GM21619 (cell line): Measurements from ENCODE around the gene TRPM4.
A peak's percentile ranks its signal among the peaks of the same experiment; 100 is the strongest.
"Not testable (repeated sequence)": the region's sequence is repeated elsewhere in the genome, so short reads cannot be mapped to it uniquely, and the experiment has no call there.

Experiments used
- ATAC-seq: cut with Tn5 transposase; IDR thresholded peaks from one replicate; pipeline ENCODE4 v1.9.1; 2021; ENCODE audit not compliant: unreplicated experiment

Gene TRPM4

DNA sequence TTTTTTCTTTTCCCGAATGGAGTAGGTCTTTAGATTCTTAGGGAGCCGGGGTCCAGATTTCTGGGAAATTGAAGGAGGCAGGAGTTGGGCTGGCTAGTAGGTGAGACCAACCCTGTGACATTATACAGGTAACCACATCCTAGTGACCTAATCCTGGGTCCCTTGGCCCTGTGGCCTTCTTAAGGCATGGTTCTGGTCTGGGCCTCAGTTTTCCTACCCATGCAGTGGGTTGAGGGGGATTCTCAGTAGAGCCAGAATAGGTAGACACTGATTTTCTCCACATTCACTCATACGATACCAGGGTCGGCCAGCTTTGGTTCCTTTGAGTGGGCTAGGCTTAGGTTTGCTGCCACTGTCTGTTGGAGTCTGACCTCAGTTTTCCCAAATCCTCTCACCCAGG, 31.0 kb upstream of the TRPM4 start:
- ATAC-seq: no peak

DNA sequence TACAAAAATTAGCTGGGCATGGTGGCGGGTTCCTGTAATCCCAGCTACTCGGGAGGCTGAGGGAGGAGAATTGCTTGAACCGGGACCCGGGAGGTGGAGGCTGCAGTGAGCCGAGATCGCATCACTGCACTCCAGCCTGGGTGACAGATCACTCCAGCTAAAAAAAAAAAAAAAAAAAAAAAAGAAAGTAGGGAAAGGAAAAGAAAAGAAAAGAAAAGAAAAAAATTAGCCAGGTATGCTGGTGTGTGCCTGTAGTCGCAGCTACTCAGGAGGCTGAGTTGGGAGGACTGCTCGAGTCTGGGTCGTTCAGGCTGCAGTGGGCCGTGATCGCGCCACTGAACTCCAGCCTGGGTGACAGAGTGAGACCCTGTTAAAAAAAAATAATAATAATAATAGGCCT, 30.4 kb upstream of the TRPM4 start:
- not testable (repeated sequence) for ATAC-seq

DNA sequence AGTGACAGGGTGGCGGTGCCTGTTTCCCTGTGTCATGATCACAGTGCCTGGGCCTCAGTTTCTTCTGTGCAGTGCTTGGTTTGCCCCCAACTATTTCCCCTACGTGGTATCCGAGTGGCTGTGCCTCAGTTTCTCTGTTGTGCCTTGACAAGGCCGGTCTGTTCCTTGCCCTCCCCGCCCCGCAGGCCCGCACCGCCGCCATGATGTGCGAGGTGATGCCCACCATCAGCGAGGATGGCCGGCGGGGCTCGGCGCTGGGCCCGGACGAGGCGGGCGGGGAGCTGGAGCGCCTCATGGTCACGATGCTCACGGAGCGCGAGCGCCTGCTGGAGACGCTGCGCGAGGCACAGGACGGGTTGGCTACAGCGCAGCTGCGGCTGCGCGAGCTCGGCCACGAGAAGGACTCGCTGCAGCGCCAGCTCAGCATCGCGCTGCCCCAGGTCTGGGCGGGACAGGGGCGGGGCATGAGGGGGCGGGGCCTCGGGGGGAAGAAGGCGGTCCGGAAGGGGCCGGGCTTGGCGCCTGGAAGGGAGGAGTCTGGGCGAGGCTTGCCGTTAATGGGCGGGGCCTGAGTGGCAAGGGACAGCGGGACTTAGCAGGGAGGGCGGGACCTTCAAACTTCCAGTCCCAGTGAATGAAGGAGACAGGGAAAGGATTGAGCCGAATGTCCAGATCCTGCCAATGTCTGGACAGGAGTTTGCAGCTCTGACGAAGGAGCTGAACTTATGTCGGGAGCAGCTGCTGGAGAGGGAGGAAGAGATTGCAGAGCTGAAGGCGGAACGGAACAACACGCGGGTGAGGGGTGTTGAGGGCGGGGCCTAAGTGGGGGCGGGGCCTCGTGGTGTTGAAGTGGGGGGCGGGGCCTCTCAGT, 29.7 kb upstream of the TRPM4 start:
- peak; percentile 84 for ATAC-seq

DNA sequence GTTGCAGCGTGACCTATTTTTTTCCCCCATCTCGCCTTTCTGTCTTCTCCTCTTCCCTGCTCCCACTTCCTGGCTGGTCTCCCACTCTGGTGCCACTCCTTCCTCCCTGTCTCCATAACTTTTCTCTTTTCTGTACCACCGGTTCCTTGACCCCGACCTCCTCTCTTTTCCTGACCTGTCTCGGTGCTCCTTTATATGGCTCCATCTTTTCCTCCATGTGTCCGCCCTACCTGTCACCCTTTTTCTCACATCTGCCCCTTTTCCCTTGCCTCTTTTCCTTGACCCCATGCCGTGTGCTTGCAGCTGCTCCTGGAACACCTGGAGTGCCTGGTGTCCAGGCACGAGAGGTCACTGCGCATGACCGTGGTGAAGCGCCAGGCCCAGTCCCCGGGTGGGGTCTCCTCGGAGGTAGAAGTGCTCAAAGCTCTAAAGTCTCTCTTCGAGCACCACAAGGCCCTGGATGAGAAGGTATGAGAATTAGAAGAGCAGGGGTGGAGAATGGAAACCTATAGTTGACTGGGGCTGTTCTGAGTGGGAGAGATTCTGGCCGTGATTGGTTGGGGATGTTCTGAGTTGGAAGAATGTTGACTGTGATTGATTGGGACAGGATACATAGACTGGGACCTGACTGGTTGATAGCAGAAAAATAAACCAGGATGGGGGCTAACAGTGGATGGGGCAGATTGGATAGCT, 28.9 kb upstream of the TRPM4 start:
- no peak for ATAC-seq

DNA sequence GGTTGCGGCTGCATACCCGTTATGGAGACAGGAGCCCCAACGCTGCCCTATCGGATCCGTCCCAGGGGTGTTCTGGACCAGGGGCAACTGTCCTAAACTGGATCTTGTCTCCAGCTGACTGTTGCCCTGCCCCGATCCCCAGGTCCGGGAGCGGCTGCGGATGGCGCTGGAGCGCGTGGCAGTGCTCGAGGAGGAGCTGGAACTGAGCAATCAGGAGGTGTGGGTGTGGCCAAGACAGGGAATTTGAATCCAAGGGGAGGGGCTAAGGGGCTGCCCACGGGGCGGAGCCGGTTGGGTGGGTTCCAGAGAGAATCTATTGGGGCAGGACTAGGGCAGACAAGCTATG, 28.4 kb upstream of the TRPM4 start:
- ATAC-seq: no peak

DNA sequence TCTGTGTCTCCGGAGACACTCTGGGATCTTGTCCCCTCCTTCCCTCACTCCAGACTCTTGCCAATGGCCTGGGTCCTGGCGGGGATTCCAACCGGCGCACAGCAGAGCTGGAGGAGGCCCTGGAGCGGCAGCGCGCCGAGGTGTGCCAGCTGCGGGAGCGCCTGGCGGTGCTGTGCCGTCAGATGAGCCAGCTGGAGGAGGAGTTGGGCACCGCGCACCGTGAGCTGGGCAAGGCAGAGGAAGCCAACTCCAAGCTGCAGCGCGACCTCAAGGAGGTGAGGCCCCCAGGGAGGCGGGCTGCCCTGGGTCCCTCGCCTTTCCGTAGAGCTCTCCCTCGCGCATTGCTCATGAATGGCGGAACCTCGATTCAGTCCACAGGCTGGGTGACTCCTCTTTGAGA, 27.3 kb upstream of the TRPM4 start:
- no peak for ATAC-seq

DNA sequence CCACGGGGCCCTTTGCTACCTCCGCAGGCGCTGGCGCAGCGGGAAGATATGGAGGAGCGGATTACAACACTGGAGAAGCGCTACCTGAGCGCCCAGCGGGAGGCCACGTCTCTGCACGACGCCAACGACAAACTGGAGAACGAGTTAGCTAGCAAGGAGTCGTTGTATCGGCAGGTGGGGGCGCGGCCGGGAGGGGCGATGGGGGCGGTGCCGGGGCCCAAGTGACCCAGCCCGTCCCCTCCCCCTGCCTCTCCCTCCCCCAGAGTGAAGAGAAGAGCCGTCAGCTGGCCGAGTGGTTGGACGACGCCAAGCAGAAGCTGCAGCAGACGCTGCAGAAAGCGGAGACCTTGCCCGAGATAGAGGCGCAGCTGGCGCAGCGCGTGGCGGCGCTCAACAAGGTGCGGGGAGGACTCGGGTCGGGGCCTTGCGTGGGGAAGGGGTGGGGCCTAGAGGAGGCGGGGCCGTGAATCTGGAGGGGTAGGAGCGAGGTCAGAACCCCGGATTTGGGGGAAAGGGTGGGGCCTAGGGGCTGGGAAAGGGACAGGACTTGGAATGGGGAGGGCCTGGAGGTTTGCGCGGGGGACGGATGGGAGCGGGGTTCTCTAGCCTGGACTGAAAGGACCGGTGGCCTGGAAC, 24.5 kb upstream of the TRPM4 start:
- no peak for ATAC-seq

DNA sequence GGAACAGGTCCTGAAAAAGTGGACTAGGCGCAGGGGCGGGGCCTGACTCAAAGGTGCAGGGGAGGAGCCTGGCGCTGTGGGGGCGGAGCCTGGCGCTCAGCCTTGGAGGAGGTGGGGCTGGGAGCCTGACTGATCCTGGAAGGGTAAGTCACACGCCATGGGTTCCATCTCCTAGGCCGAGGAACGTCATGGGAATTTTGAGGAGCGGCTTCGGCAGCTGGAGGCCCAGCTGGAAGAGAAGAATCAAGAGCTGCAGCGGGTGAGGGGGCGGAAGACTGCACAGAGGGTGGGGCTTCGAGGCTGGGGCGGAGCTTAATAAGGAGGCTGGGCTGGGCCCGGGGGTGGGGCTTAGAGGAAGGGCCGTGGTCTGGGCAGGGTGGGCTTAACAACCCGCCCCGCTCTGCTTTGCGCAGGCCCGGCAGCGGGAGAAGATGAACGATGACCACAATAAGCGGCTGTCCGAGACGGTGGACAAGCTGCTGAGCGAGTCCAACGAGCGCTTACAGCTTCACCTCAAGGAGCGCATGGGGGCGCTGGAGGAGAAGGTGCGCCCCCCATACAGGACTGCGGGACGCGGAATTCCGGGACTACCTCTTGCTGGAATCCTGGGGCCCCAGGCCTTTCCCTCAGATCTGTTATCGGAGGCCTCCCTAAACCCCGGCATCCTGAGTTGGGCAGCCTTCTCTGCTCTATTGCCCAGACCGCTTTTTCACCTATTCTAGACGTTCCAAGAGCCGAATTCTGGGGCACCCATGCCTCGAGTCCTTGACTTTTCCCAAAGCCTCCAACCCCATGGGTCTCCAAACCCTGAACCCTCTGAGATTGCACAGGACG, 23.8 kb upstream of the TRPM4 start:
- no peak for ATAC-seq

DNA sequence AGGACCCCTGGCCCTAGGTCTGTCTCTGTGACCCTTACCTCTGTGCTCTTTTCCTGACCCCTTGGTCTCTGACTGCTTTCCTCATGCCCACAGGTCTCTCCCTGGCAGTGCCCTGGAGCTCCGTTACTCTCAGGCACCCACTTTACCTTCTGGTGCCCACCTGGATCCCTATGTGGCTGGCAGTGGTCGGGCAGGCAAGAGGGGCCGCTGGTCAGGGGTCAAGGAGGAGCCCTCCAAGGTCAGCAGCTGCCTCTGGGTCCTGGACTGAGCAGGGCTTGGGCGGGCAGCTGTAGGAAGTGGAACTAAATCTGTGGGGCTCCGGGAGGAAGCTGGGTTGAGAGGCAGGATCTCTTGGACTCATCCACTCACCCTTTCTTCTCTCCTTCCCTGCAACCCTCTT, 21.9 kb upstream of the TRPM4 start:
- no peak for ATAC-seq

DNA sequence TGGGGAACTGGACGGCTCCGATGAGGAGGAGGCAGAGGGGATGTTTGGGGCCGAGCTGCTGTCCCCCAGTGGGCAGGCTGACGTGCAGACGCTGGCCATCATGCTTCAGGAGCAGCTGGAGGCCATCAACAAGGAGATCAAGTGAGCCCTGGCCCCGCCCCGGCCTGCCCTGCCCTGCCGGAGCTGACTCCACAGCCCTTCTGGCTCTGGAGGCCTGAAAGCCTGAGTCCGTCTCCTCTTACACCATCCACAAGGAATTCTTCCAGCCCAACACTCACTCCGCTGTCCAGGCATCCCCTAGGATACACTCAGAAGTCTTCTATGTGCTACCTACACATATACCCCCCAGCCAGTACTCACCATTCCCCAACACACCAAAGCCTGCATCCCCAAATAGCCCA, 20.8 kb upstream of the TRPM4 start:
- no peak for ATAC-seq

DNA sequence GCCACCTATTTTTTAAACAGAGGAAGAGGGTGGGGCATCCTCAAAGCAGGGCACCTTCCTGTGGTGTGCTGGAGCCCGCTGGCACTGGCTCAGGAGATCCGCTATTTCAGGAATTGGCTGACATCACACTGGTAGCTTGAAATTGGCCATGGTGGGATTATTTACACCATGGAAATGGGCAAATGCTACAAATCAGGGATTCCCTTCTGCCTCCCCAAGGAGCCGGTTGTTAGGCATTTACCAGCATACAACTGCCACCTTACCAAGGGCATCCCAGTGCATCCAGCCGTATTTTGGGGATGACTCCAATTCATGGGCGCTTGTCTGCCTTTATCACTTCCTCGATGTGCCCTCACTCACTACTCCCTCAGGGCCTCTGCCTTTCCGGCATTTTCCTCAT, 16.6 kb upstream of the TRPM4 start:
- ATAC-seq: no peak

DNA sequence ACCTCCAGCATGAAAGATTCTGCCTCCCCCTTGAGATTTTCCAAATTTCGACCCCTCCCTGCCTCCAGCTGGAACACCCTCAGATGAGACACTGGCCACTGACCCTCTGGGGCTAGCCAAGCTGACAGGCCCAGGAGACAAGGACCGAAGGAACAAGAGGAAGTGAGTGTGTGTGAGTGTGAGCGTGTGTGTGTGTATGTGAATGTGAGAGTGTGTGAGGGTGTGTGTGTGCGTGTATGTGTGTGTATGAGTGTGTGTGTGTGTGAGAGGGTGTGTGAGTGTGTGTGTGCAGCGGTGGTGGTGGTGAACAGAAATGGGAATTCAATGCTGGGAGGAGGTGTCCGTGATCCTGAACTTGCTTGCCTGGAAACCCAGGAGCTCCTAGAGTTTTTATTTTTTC, 16.2 kb upstream of the TRPM4 start:
- ATAC-seq: no peak

DNA sequence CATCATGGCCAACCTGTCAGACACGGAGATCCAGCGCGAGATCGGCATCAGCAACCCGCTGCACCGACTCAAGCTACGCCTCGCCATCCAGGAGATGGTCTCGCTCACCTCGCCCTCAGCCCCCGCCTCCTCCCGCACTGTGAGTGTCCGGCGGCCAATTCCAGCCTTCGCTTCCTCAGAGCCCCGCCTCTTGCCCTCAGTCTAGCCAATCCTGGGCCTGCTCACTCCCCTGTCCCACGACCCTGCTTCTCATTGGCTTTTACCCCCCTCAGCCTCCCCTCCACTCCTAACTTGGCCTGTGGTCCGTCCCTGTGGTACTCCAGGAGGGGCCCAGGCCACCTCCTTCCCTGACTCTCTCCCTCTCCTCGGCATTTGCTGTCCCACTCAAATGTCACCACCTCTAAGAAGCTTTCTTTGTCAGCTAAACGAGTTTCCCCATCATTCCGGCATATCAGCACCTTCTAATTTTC, 14.7 kb upstream of the TRPM4 start:
- peak; percentile 57 for ATAC-seq

DNA sequence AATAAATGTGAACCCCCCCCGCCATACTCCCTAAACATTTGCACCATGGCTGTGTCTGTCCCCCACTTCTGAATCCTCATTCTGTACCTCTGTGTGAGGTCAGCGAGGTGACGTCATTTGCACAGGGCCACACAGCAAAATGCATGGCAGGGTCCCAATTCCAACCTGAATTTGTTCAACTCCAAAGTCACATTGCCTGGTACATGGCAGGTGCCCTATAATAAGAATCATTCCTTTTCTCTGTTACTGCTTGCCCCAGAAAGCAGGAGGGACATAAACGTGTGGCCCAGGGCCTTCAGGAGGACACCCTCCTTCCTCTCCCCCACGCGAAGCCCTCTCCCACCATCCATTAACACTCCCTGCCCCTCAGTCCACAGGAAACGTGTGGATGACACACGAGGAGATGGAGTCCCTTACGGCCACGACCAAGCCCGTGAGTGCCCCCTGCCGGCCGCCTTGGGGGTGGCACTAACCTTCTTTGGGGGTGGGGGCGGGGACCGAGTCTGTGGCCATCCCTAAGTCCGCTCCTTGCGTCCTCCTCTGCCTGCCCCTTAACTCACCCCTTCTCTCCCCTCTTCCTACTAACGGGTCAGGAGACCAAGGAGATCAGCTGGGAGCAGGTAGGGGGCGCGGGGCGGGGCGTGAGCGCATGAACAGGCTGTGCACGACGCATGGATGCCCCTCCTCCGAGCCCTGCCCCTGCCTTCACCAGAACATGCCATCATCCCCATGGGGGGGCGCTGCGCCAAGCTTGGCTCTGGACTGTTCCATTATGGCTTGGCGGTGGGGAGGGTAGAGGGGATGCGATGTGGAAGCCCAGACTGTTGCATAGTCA, 11.8 kb upstream of the TRPM4 start:
- ATAC-seq: no peak

DNA sequence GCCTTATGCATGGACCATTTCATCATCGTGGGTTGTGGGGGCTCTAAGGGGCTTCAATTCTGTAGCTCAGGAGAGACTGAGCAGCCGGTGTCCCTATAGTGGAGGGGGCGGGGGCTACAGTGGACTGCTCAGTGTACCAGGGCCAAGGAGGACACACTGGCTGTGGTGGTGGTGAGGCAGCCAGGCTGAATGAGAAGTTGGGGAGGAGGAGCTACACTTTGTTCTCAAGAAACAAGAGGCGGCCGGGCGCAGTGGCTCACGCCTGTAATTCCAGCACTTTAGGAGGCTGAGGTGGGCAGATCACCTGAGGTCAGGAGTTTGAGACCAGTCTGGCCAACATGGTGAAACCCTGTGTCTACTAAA, 11.2 kb upstream of the TRPM4 start:
- not testable (repeated sequence) for ATAC-seq

DNA sequence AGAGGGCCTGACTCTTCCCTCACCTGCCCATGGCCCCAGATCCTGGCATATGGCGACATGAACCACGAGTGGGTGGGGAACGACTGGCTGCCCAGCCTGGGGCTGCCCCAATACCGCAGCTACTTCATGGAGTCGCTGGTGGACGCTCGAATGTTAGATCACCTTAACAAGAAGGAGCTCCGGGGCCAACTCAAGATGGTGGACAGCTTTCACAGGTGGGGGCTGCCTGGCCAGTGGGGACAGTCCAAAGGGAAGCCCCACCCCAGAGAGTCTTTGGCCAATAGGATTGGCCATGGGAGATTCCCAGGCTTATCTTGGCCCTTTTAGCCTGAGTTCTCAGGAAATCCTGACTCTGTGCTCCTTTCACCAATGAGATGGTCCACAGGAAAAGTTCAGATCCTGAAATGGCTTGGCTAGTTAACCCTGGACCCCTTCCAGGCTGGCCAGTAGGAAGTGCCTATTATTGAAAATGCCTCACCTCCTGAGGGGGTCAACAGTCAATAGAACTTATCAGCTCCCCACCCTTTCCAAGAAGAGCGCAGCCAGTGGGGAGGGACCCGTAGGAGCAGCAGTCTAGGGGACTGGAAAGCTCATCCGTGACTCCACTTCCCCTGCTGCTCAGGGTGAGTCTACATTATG, 9.4 kb upstream of the TRPM4 start:
- ATAC-seq: no peak

DNA sequence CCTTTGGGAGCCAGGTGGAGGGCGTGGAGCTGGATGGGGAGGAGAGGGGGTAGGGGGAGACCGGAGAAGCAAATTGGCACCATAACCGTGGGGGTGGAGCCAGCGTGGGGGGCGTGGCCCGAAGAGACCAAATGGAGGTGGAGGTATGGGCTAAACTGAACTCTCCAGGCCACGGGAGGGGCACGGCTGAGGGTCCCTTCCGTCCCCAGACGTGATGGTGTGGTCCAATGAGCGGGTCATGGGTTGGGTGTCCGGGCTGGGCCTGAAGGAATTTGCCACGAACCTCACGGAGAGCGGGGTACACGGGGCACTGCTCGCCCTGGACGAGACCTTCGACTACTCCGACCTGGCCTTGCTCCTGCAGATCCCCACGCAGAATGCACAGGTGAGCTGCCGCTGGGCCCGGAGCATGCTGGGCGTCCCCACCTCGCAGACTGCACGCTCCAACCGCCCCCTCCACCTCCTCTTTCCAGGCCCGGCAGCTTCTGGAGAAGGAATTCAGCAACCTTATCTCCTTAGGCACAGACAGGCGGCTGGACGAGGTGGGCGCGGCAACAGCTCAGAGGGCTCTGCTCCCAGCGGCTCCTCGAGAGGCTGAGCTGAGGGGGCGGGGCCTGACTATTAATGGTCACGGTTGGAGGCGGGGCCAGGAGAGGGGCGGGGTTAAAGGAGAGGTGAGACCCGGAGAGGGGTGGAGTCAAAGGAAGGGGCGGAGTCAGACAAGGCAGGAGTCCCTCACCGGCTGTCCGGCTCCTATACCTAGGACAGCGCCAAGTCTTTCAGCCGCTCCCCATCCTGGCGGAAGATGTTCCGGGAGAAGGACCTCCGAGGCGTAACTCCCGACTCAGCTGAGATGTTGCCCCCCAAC, 8.6 kb upstream of the TRPM4 start:
- ATAC-seq: no peak

DNA sequence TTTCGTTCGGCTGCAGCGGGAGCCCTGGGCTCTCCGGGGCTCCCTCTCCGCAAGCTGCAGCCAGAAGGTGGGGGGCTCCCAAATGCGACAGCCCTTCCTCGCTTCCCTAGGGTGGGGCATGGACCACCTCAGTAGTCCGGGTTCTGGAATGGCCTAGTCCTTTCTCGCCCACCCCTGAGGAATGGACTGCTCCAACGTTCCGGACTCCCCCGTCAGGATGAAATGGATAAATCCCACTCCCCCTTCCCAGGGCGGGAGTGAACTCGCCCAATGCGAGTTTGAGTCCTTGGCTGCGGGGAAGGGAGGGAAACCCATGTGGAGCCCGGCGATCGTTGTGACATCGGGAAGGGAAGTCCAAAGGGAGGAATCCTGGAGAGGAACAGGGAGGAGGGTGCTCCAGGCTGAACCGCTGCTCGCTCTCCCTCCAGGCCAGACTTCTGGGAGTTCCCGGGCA, 7.9 kb upstream of the TRPM4 start:
- no peak for ATAC-seq
